Measurements from ENCODE around the gene TSHR.
A peak's percentile ranks its signal among the peaks of the same experiment; 100 is the strongest.
"Not testable (repeated sequence)": the region's sequence is repeated elsewhere in the genome, so short reads cannot be mapped to it uniquely, and the experiment has no call there.

Gene TSHR

GRCh38 chr14:80955416-80955941 lies at the start of gene TSHR:
TSS of gene TSHR (plus strand) at chr14:80955621. CDS start at chr14:80955681, 60 bp downstream.
- no peak for DNase-seq (ENCODE audit: low spot score)

- no peak for DNase-seq (ENCODE audit: low spot score)
Measured at GRCh38 chr14:80906336-80906735, 49.1 kb upstream of the TSHR start.

GRCh38 chr14:80906946-80907345 lies 48.5 kb upstream of the TSHR start:
- no peak for DNase-seq (ENCODE audit: low spot score)

- not testable (repeated sequence) for DNase-seq (ENCODE audit: low spot score)
Measured at GRCh38 chr14:80912013-80912412, 43.4 kb upstream of the TSHR start.

GRCh38 chr14:80919622-80920021 lies 35.8 kb upstream of the TSHR start:
- no peak for DNase-seq (ENCODE audit: low spot score)

GRCh38 chr14:80923368-80923767 lies 32.1 kb upstream of the TSHR start:
- DNase-seq (ENCODE audit: low spot score) = no peak

GRCh38 chr14:80924365-80925103 lies 30.9 kb upstream of the TSHR start:
- DNase-seq (ENCODE audit: low spot score) = no peak

GRCh38 chr14:80926397-80927082 lies 28.9 kb upstream of the TSHR start:
- DNase-seq (ENCODE audit: low spot score) = no peak

- no peak for DNase-seq (ENCODE audit: low spot score)
Measured at GRCh38 chr14:80927083-80927989, 28.1 kb upstream of the TSHR start.

GRCh38 chr14:80930095-80930494 lies 25.3 kb upstream of the TSHR start:
- no peak for DNase-seq (ENCODE audit: low spot score)

GRCh38 chr14:80930836-80931389 lies 24.5 kb upstream of the TSHR start:
- DNase-seq (ENCODE audit: low spot score) = no peak

- DNase-seq (ENCODE audit: low spot score) = no peak
Measured at GRCh38 chr14:80933282-80933681, 22.1 kb upstream of the TSHR start.

GRCh38 chr14:80933686-80934085 lies 21.7 kb upstream of the TSHR start:
- no peak for DNase-seq (ENCODE audit: low spot score)

- DNase-seq (ENCODE audit: low spot score) = no peak
Measured at GRCh38 chr14:80940146-80940545, 15.3 kb upstream of the TSHR start.

GRCh38 chr14:80941241-80942185 lies 13.9 kb upstream of the TSHR start, which contains the start of gene CEP128:
TSS of gene CEP128 (minus strand) at chr14:80941738.
- peak; percentile 99 for DNase-seq (ENCODE audit: low spot score)

- no peak for DNase-seq (ENCODE audit: low spot score)
Measured at GRCh38 chr14:80942191-80942600, 13.2 kb upstream of the TSHR start.

- no peak for DNase-seq (ENCODE audit: low spot score)
Measured at GRCh38 chr14:80944861-80945617, 10.4 kb upstream of the TSHR start.

GRCh38 chr14:80946187-80946586 lies 9.2 kb upstream of the TSHR start:
- DNase-seq (ENCODE audit: low spot score) = no peak

GRCh38 chr14:80946797-80947196 lies 8.6 kb upstream of the TSHR start:
- DNase-seq (ENCODE audit: low spot score) = no peak

- no peak for DNase-seq (ENCODE audit: low spot score)
Measured at GRCh38 chr14:80948291-80948690, 7.1 kb upstream of the TSHR start.

All from cerebellar cortex (tissue), 1 donor.